ENCODE measurements around the gene CAPRIN1.
A peak's percentile ranks its signal among the peaks of the same experiment; 100 is the strongest.
"Not testable (repeated sequence)": the region's sequence is repeated elsewhere in the genome, so short reads cannot be mapped to it uniquely, and the experiment has no call there.

The CAPRIN1 gene

DNA sequence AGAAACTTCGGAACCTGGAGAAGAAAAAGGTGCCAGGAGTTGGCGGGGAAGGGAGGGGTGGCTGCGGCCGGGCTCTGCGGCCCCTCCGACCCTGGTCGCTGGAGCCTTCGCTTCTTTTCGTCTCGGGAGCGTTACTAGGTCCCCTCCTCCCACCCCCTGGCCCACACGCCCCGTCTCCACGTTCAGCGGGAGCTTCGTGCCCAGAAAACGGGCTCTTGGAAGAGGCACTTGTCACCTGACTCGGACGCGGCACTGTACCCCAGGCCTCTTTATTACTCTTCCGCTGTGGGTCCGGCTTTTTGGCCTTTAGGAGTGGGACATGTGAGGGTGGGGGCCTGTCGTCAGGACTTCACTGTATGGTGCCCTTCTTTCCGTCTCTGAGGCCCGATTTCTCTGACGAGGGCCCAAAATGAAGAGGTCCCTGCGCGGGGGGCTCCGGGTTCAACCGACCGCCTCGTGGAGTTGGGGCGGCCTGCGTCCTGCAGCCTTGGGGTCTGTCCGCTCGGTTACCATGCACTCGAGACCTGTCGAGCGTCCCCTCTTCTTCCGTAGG, 1.2 kb downstream of the CAPRIN1 start:
- DNase-seq, result peak; percentile 36

DNA sequence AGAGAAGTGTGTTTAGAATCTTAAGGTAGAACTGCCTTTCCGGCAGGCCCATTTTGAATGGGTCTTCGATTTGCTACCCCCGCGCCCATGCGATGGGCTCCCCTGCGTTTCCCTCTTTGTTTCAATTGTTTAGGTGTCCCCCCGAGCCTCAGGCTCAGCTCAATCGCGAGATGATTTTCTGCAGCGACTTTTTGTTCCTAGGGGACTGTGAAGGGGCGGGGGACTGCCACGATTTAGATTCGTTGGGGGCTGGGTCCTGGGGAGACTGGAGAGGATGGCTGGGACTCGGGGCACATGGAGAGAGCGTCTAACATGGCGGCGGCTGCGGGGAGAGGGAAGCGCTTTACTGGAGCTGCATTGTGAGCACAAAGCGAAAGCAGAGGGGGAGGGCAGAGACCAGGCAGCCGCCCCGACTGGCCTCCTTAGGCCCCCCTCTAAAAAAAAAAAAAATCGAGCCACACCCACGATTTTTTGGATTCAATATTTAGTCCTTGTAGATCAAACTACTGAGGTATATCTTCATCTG, 1.7 kb downstream of the CAPRIN1 start:
- DNase-seq, result peak; percentile 85

DNA sequence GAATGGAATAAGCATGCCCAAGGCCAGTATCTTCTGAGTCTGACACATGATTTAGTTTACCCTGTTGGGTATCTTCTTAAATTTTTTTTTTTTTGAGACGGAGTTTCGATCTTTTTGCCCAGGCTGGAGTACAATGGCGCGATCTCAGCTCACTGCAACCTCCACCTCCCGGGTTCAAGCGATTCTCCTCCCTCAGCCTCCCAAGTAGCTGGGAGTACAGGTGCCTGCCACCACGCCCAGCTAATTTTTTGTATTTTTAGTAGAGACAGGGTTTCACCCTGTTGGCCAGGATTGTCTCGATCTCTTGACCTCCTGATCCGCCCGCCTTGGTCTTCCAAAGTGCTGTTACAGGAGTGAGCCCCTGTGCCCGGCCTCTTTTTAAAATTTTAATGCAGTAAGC, 2.8 kb downstream of the CAPRIN1 start:
- DNase-seq, result not testable (repeated sequence)

DNA sequence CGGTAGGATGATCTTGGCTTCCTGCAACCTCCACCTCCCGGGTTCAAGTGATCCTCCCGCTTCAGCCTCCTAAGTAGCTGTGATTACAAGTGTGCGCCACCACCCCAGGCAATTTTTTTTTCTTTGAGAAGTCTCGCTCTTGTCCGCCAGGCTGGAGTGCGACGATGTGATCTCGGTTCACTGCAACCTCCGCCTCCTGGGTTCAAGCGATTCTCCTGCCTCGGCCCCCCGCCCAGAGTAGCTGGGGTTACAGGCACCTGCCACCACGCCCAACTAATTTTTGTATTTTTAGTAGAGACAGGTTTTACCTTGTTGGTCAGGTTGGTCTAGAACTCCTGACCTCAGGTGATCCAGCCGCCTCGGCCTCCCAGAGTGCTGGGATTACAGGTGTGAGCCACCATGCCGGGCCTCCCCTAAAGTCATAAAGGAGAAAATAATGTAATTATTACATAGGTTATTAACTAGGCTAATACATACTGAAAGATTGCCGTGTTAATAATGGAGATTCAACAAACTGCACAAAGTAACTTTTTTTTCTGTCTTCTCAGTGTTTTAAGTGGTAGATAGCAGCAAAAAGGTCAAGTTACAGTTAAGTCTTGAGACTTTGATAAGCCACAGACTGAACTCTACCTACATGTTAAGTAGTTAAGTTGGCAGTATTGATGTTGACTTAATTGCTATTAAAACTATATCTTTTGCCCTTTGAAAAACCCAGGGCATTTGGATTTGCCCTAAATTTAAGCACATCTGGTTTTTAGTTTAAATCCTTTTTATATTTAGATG, 3.9 kb downstream of the CAPRIN1 start:
- DNase-seq, result no peak

DNA sequence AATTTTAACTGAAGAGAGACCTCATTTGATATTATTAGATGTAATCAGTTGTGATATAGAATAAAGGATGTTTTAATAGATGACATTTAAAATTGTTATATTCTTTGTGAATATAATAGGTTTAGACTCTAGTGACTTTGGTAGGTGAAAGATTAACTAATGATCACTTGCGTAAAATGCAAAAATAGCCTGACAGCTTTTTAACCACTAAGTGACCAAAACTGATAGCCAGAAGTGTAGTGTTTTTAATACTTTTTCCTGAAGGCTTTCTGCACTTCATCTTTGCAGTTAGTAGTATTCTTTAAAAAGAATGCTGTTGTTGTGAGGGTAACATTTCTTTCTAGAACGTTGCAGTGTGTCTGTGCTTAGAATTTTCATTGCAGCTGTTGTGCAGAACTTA, 5.1 kb downstream of the CAPRIN1 start:
- no peak for DNase-seq

DNA sequence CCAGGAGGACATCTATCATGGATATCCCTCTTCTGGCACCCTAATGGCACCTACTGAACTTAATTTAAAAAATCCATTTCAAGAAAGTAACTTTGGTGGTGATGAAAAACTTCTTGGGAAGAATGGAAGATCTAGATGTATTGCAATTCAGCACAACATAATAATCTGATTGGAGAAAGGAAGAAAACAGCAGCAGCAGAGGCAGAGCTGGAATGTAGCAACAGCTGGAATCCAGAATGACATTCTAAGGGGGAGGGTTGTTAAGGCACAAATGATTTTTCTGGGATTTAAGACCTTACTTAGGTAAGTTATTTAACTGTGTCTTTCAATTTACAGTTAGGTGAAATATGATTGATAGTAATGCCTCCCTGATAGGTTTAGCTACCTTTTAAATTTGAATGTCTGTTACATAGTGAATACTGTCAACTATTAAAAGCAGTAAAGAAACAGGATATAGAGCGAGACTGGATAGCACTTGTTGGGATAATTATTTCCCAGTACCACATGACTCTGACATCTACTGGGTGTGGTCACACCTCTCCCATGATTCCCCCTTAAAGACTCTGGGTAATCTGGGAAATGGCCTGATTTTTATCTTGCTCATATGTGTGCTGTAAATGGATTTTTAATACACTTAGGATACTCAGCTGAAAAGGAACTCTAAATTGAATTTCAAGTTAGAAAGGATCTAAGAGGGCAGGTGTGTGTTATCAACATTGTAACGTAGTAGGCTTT, 11.7 kb downstream of the CAPRIN1 start:
- DNase-seq, result no peak

DNA sequence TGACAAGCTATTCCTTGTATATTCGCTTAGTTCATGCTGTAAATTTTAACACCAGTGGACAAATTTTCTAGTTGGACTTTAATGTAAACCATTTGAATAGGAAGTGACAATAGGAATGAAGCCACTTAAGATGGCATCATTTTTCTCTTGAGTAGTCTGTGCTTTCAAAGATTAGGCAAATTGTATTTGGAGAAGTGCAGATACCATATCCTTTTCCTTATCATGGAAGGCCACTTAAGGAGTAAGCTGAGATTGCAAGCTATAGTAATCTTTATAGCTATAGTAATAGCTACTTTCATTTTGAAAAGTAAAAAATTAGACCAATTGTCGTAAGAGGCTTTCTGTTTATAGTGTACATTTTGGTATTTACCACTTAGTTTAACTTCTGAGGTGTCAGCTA, 12.8 kb downstream of the CAPRIN1 start:
- DNase-seq, result no peak

DNA sequence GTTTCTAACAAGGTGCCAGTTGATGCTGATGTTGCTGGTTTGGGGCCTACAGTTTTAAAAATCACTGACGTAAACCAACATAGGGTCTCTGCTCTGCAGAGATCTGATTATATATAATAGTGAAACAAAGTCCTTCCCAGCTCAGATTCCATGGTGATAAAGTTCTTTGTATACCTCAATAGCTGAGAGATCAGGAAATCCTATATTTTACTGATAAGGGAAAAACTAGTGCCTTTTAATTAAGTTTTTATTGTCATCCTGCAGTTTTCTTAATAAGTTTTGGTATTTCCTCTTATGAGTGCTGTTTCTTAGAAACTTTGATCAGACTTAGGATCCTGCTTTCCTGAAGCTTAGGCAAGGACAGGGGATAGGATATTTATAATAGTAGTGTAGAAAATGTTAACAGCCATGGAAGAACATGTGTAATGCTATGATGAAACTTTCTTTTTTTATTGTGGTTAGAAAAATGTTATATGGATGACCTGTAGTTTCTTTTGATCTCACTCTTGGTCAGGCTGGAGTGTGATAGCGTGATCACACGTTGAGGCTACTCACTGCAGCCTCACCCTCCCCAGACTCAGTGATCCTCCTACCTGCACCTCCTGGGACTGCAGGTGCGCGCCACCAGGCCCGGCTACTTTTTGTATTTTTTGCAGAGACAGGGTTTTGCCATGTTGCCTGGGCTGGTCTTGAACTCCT, 14.1 kb downstream of the CAPRIN1 start:
- DNase-seq, result peak; percentile 1

DNA sequence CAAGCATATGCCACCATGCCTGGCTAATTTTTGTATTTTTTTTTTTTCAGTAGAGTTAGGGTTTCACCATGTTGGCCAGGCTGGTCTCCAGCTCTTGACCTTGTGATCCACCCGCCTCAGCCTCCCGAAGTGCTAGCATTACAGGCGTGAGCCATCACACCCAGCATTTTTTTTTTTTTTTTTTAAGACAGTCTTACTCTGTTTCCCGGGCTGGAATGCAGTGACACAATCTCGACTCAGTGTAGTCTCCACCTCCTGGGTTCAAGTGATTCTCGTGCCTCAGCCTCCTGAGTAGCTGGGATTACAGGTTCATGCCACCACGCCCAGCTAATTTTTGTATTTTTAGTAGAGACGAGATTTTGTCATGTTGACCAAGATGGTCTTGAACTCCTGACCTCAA, 15.2 kb downstream of the CAPRIN1 start:
- not testable (repeated sequence) for DNase-seq

DNA sequence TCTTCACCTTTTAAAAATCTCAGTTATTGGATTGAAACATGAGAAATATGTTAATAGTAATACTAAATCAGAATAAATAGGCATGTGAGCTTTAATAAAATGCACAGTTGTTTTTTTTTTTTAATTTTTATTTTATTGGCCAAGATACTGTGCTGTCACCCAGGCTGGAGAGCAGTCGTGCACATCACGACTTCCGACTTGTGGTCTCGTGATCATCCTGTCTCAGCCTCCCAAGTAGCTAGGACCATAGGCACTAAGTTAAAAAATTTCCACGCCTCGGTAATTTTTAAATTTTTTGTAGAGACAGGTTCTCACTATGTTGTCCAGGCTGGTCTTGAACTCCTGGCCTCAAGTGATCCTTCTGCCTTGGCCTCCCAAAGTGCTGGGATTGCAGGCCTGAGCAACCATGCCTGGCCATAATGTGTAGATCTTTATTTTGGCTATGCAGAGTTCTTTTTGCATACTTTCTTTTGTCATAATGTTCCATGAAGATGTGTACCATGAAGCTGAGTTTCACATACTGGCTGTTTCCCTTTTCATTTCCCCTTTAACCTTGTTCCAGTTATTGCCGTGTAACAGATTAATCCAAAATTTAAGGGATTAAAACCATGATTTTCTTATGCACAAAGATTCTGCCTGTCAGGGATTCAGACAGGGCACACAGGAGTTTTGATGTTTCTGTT, 16.0 kb downstream of the CAPRIN1 start:
- DNase-seq, result no peak

DNA sequence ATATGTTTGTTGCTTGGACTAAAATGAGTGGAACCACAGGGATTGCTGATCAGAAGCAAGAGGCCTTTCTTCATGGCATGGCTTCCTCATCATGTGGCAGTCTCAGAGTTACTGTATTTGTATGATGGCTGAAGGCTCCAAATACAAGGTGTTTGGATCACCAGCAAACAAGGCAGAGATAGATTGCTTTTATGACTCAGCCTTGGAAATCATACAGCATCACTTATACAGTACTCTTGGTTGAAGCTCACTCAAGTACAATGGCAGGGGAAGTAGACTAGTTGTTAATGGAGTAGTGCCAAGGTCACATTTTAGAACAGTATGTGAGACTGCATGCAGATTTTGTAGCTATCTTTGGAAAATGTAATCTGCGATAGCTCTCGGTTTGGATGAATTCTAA, 16.6 kb downstream of the CAPRIN1 start:
- DNase-seq, result no peak

DNA sequence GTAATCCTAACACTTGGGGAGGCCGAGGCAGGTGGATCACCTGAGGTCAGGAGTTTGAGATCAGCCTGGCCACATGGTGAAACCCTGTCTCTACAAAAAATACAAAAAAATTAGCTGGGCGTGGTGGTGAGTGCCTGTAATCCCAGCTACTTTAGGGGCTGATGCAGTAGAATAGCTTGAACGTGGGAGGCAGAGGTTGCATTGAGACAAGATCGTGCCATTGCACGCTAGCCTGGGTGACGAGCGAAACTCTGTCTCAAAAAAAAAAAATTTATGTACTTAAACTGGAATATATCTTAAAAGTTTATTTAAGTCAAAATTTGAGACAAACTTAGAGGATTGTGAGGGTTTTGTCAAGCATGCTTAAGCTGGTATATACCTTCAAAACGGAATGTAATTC, 19.8 kb downstream of the CAPRIN1 start:
- not testable (repeated sequence) for DNase-seq

DNA sequence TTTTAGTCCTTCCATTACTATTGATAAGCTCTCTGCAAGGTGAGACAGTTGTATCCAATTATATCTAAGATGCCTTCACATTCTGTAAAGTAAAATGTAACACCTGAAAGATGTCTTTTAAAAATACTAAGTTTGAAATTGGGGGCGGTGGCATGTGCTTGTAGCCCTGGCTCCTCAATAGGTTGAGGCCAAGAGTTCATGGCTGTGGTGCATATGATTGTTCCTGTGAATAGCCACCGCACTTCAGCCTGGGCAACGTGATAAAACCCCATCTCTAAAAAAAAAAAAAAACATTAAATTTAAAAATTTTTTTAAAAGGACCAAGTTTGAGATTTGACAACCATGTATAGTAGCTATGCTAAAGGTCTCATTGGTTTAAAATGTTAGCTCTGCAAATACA, 20.5 kb downstream of the CAPRIN1 start:
- DNase-seq, result no peak

DNA sequence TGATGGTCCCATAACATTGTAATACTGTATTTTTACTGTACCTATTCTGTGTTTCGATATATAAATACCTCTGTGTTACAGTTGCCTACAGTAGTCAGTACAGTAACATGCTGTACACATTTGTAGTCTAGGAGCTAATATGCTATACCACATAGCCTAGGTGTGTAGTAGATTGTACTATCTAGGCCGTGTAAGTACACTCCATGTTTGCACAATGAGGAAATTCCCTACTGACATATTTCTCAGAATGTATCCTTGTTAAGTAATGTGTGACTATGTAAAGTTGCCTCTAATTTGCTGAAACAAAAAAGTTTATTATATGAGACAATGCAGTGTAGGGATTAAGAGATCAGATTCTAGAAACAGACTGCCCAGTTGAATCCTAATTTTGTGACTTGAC, 21.3 kb downstream of the CAPRIN1 start:
- no peak for DNase-seq

DNA sequence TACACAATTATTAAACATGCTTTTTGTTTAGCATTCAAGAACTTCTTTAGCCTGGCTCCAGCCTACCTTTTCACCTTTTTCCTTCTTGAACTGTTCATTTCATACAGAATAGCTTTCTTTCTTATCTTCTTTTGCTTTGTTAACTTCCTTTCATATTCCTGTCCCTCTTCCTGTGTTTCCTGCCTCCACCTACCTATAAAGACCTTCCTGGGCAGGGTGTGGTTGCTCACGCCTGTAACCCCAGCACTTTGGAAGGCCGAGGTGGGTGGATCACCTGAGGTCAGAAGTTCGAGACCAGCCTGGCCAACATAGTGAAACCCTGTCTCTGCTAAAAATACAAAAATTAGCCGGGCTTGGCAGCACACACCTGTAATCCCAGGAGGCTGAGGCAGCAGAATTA, 22.9 kb downstream of the CAPRIN1 start:
- no peak for DNase-seq

DNA sequence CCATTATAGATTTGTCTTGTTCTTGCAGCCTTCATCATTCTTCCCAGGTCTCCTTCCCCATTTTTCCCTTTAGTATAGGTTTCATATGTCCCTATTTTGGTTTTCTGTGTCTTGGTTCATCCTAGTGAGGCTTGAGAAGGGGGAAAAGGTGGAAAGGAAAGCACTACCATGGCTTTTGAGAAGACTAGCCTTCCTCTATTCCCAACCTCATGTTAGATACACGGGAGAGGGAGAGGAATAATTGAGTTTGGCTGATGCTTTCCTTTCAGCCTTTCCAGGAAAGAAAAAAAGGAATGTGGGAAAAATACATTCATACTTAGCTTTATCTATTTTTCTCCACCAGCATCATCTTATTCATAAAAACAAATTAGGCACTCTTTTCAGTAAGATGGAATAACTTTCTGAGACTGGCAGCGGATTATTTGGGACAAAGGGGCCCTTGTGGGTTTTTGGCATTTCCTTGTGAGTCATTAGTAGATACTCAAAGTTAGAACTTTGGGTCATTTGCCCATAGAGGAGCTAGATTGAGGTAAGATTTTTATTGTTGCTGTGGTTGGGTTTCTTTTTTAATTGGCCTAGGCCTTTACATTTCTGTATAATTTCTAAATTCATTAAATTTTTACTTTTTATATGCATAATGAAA, 23.8 kb downstream of the CAPRIN1 start:
- DNase-seq, result no peak

DNA sequence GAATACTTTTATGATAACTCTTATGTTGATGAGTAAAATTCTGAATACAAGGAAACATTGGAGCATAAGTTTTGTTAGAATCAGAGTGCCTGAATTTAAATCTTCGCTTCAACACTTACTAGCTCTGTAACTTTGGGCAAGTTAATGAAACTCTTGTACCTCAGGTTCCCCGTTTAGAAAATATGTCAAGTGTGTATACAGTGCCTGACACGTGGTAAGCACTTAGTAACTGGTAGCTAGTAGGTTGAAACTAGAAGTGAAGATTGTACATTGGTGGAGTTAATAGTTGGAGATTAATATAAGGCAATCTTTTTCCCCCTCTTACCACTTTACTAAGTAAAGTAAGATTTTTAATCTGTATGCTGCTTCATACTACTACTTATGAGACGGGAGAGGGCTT, 29.1 kb downstream of the CAPRIN1 start:
- DNase-seq, result no peak

DNA sequence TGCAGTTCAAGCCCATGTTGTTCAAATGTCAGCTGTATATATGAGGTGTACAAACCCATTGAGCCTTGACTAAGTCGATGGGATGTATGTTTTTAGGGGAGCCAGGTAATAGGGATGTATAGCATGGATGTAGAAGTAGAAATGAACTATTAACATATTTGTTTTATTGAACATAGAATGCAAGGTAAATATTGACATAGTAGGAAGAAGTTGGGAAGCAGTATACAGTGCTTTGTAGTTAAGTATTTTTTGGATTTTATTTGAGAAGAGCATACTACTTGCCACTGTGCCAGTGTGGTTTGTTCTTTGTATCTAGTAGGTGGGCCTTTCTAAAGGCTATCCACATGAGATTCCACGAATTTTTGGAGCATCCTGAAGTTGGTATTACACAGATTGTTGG, 33.1 kb downstream of the CAPRIN1 start:
- DNase-seq, result no peak

DNA sequence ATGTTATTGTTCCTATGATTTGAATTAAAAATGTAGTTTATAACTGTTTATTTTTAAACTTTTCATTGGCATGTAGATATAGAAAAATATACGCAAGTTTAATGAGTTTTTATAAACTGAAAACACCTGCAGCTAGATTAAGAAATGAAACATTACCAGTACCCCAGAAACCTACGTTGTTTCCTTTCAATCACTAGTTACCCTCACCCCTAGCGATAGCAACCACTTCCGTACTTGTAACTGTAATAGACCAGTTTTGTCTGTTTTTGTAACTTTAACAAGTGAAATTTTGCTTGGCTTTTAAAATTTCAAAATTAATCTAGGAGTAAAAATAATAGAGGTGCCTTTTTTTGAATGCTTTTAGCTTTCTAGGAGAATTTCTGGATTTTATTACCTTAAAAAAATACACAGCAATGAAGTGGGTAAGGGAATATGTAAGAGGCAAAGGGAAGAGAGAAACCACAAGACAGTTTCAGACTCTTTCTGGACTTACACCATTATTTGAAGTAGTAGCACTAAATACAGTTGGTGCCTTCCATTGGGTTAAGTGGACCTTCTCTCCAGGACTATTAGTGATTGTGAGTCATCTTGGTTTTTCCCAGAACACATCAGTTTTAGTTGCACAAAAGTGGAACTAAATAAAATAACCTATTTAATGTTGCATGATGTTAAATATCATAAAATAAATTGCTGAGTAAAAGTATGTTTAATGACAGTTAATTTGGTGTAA, 35.2 kb downstream of the CAPRIN1 start:
- no peak for DNase-seq

DNA sequence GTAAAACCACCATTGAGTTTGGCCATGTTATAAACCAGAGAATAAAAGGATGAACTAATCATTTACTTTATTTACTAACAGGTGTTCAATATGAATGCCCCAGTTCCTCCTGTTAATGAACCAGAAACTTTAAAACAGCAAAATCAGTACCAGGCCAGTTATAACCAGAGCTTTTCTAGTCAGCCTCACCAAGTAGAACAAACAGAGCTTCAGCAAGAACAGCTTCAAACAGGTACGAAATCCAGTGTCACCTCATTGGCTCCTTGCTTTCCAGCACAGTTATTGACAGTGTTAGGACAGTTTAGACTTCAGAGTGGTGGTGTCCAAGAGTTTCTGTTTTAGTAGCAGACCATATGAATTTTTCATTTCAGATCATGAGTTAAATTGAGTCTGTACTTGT, 40.3 kb downstream of the CAPRIN1 start:
- DNase-seq, result no peak

DNA sequence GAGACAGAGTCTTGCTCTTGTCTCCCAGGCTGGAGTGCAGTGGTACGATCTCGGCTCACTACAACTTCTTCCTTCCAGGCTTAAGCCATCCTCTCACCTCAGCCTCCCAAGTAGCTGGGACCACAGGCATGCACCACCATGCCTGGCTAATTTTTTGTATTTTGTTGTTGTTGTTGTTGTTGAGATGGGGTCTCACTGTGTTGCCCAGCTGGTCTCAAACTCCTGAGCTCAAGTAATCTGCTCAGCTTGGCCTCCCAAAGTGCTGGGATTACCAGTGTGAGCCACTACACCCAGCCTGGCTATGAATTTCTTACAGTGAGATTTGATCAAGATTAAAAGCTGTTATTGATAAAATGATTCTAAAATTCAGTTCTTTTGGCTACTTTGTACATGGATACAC, 43.4 kb downstream of the CAPRIN1 start:
- not testable (repeated sequence) for DNase-seq

DNA sequence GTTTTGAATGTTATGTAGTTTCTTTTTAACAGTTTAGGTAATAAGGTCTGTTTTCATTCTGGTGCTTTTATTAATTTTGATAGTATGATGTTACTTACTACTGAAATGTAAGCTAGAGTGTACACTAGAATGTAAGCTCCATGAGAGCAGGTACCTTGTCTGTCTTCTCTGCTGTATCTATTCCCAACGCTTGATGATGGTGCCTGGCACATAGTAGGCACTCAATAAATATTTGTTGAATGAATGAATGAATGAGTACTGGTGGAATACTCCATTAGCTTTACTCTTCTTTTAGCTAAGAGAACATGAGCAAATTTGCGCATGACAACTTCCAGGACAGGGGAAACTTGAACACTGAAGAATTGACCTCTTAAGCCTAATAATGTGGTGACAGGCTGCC, 47.3 kb downstream of the CAPRIN1 start:
- no peak for DNase-seq

Data from stimulated activated naive CD4-positive, alpha-beta T cell treated with Interleukin-2 at 50 U/mL for 16 hours (primary cell).